HUDEP-2 (cell line): ENCODE measurements around the gene XRN2.

ENCODE experiments used
- DNase-seq, 76 experiments: peaks; one replicate each; lab custom pipeline; 2025; ENCODE audit not compliant: unreplicated experiment in 76 of 76; lab: John Stamatoyannopoulos, UW

XRN2 gene

GRCh38 chr20:21303061-21303871, at the start of gene XRN2:
TSS of gene XRN2 (plus strand) at chr20:21303331. CDS start at chr20:21303399, 68 bp downstream.
- DNase-seq: peak in 75 of 76 experiments; percentile 23 to 97 (median 87)

- no peak for DNase-seq
These were observed 45.9 kb upstream of the XRN2 start for GRCh38 chr20:21257192-21257591.

- no peak for DNase-seq
These were observed 44.7 kb upstream of the XRN2 start for GRCh38 chr20:21258411-21258810.

- DNase-seq: no peak
These were observed 43.8 kb upstream of the XRN2 start for GRCh38 chr20:21259346-21259745.

- DNase-seq: no peak
These were observed 40.3 kb upstream of the XRN2 start for GRCh38 chr20:21262812-21263211.

GRCh38 chr20:21265261-21266190, 37.6 kb upstream of the XRN2 start:
- no peak for DNase-seq

GRCh38 chr20:21266191-21266536, 37.0 kb upstream of the XRN2 start:
- DNase-seq: no peak

GRCh38 chr20:21269772-21270171, 33.4 kb upstream of the XRN2 start:
- no peak for DNase-seq

- DNase-seq: no peak
These were observed 32.3 kb upstream of the XRN2 start for GRCh38 chr20:21270806-21271205.

GRCh38 chr20:21272279-21272678, 30.9 kb upstream of the XRN2 start:
- no peak for DNase-seq

- no peak for DNase-seq
These were observed 30.5 kb upstream of the XRN2 start for GRCh38 chr20:21272679-21273078.

GRCh38 chr20:21273755-21274386, 29.3 kb upstream of the XRN2 start:
- DNase-seq: no peak

- DNase-seq: no peak
These were observed 24.3 kb upstream of the XRN2 start for GRCh38 chr20:21278829-21279228.

- DNase-seq: no peak
These were observed 23.2 kb upstream of the XRN2 start for GRCh38 chr20:21279706-21280521.

- DNase-seq: no peak
These were observed 22.6 kb upstream of the XRN2 start for GRCh38 chr20:21280522-21281016.

- no peak for DNase-seq
These were observed 16.4 kb upstream of the XRN2 start for GRCh38 chr20:21286775-21287174.

- DNase-seq: no peak
These were observed 14.4 kb upstream of the XRN2 start for GRCh38 chr20:21288587-21289370.

GRCh38 chr20:21289651-21290050, 13.5 kb upstream of the XRN2 start:
- DNase-seq: no peak

GRCh38 chr20:21291026-21291425, 12.1 kb upstream of the XRN2 start:
- DNase-seq: no peak
